K562 (cell line): Measurements from ENCODE around the gene SUSD3. TPM values are rescaled to one million over a fixed set of nuclear protein-coding genes. Genes with fewer than 3 reads are reported as not detected.

Experiments
- CHCHD3 ChIP-seq: fragments of 250-450 bp; sonication (Bioruptor Pico); IDR thresholded peaks from 2 replicates; pipeline ENCODE4 v2.1.2; 2022; ENCODE audit warnings: mild to moderate bottlenecking
- TAF1 ChIP-seq: IDR thresholded peaks from 2 replicates; pipeline ENCODE4 v1.6.1; 2011; ENCODE audit warnings: mild to moderate bottlenecking, low read length, moderate library complexity; ENCODE audit not compliant: insufficient read depth, control insufficient read depth, severe bottlenecking; ENCODE audit errors: extremely low read depth
- ZNF12 ChIP-seq: sonication (generic); formaldehyde crosslinking; IDR thresholded peaks from 2 replicates; pipeline ENCODE4 v1.4.0; 2020; ENCODE audit warnings: mild to moderate bottlenecking, missing genetic modification reagents
- ZNF384 ChIP-seq: IDR thresholded peaks from 2 replicates; pipeline ENCODE4 v1.6.1; 2012; ENCODE audit warnings: low read depth, low read length, improper control_type of control experiment
- polyA plus RNA-seq, 8 experiments: library from polyadenylated mRNA; depleted of rRNA in 4 of 8; stranded (reverse) in 5 of 8; unstranded in 3 of 8; fragments of >200 nt; fragmentation: Nextera tagmentation in 2 of 8; fragmentation: Illumina TruSeq in 1 of 8; extraction: Ambion mirVana in 2 of 8; extraction: Trizol in 1 of 8; gene quantifications; 2 replicates each; pipeline versions ENCODE4 v1.2.1 to v1.2.3, GENCODE V29; 2011 to 2014; ENCODE audit warnings: inconsistent platforms in 1 of 8, missing spikeins in 1 of 8
- total RNA-seq, 7 experiments: library from RNA; depleted of rRNA in 6 of 7; stranded (reverse); fragments of >200 nt in 6 of 7; fragmentation: Illumina TruSeq in 2 of 7; extraction: Trizol in 2 of 7; gene quantifications; 2 replicates each; pipeline versions ENCODE4 v1.2.1 to v1.2.3, GENCODE V29; 2011 to 2021; ENCODE audit warnings: low replicate concordance in 1 of 7
- TF ChIP-seq, protein P1 (sequence below), 3 experiments: fragments of 200-800 bp in 1 of 3; sonication (Bioruptor generic) in 1 of 3; sonication (generic) in 1 of 3; formaldehyde crosslinking in 1 of 3; IDR thresholded peaks; 2 replicates each; pipeline versions ENCODE4 v1.6.1 to v1.8.0; 2016 to 2022; ENCODE audit warnings: mild to moderate bottlenecking in 2 of 3, missing compliant biosample characterization in 2 of 3, missing genetic modification characterization in 2 of 3, missing genetic modification reagents in 1 of 3
- TF ChIP-seq, protein P2 (sequence below): fragments of 450-650 bp; IDR thresholded peaks from 2 replicates; pipeline ENCODE4 v1.7.1; 2018; ENCODE audit warnings: mild to moderate bottlenecking, low read depth; ENCODE audit not compliant: partially characterized antibody
- TF ChIP-seq, protein P3 (sequence below): fragments of 450-650 bp; formaldehyde crosslinking; conservative IDR thresholded peaks from 2 replicates; pipeline ENCODE4 v1.4.0; 2022; ENCODE audit warnings: mild to moderate bottlenecking, missing genetic modification characterization

SUSD3 gene
- total and polyA plus RNA-seq, 9 of the 15 experiments (the other 6 are each of a cell fraction or from before 2014, with no cell fraction given) = 1.3 to 21.7 (median 11.4) TPM

DNA sequence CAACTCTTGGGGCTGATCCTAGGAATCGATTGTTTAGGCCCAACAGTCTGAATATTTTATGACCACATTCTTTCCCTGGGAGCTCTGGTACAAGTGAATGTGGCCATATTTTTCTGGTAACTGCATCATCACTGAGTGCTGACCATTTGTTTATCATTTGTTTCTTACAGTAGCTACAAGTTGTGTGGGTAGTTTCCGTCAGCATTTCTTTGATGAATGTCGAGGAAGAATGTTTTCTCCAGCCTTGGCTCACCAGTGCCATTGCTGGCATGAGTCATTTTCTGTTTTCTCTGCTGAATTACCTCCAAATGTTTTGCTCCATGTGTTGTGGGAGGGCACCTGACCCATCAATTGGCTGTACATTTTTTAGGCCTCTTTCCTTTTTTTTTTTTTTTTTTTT is 23.4 kb downstream of the SUSD3 start (continued):
- no peak for TF ChIP-seq TAF1
- TF ChIP-seq, protein P1, sequence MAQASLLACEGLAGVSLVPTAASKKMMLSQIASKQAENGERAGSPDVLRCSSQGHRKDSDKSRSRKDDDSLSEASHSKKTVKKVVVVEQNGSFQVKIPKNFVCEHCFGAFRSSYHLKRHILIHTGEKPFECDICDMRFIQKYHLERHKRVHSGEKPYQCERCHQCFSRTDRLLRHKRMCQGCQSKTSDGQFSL (CRISPR knock-in tag; IDR thresholded peaks at IDR 0.05) = no peak
- TF ChIP-seq, protein P1 (tag; IDR thresholded peaks at IDR 0.05) = no peak
- no peak for TF ChIP-seq ZNF12
- TF ChIP-seq, protein P2, sequence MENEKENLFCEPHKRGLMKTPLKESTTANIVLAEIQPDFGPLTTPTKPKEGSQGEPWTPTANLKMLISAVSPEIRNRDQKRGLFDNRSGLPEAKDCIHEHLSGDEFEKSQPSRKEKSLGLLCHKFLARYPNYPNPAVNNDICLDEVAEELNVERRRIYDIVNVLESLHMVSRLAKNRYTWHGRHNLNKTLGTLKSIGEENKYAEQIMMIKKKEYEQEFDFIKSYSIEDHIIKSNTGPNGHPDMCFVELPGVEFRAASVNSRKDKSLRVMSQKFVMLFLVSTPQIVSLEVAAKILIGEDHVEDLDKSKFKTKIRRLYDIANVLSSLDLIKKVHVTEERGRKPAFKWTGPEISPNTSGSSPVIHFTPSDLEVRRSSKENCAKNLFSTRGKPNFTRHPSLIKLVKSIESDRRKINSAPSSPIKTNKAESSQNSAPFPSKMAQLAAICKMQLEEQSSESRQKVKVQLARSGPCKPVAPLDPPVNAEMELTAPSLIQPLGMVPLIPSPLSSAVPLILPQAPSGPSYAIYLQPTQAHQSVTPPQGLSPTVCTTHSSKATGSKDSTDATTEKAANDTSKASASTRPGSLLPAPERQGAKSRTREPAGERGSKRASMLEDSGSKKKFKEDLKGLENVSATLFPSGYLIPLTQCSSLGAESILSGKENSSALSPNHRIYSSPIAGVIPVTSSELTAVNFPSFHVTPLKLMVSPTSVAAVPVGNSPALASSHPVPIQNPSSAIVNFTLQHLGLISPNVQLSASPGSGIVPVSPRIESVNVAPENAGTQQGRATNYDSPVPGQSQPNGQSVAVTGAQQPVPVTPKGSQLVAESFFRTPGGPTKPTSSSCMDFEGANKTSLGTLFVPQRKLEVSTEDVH = no peak
- TF ChIP-seq CHCHD3 = no peak
- TF ChIP-seq ZNF384 = no peak
- TF ChIP-seq, protein P3, sequence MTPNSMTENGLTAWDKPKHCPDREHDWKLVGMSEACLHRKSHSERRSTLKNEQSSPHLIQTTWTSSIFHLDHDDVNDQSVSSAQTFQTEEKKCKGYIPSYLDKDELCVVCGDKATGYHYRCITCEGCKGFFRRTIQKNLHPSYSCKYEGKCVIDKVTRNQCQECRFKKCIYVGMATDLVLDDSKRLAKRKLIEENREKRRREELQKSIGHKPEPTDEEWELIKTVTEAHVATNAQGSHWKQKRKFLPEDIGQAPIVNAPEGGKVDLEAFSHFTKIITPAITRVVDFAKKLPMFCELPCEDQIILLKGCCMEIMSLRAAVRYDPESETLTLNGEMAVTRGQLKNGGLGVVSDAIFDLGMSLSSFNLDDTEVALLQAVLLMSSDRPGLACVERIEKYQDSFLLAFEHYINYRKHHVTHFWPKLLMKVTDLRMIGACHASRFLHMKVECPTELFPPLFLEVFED = no peak
